NK-92 treated with Interleukin-12 subunit alpha and Interleukin-12 subunit beta, amount 100 ng/mL, for 24 hours (cell line): Measurements from ENCODE around the gene SLC23A1.
"Not testable (repeated sequence)": the region's sequence is repeated elsewhere in the genome, so short reads cannot be mapped to it uniquely, and the experiment has no call there.

Experiments used
- DNase-seq: peaks from one replicate; lab custom pipeline; 2025; lab: John Stamatoyannopoulos, UW

The SLC23A1 gene

DNA sequence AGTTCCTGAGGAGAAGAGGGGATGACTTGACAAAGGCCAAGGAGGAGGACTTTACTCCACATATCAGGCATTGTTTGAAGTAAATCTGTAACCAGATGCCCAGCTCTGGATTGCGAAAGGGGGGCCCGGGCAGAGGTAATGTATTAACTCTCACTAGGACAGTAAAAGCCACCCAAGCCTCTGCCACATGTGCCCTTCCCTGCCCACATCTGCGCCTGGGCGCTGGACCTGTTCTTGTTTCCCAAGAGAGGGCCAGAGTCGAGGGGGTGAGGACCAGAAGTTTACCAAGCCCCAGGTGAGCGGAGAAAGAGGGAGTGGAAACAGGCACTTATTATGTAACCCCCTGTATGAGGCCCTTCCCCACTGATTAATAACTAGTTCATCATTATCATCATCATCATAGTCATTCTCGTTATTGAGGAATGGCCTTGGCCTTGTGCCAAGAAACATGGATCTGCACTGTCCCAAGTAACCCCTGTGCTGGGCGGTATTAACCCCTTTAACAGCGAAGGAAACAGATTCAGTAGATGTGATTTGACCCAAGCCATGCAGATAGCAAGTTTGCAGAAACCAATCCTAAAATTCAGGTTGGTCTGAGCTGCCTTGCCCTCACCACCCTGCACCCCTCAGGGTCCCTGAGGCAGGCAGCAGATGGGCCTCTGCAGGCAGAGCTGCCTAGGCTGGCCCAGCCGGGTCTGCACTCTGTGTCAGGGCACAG, at the start of gene SLC23A1:
TSS of gene SLC23A1 (minus strand) at position 23 of the 718 bp plus-strand sequence. CDS start 44 bp downstream, outside the sequence.
- no peak for DNase-seq

DNA sequence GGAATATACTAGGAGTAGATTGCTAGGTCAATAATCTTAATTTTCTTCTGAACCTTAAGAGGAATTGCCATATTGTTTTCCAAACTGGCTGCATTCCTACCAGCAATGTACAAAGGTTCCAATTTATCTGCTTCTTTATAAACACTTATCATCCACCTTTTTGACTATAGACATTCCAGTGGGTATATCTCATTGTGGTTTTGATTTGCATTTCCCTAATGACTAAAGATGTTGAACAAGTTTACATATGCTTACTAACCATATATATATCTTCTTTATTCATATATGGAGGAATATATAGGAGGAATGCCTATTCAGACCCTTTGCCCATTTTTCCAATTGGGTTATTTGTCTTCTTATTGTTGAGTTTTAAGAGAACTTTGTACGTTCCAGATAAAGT, 48.6 kb upstream of the SLC23A1 start:
- DNase-seq, result no peak

DNA sequence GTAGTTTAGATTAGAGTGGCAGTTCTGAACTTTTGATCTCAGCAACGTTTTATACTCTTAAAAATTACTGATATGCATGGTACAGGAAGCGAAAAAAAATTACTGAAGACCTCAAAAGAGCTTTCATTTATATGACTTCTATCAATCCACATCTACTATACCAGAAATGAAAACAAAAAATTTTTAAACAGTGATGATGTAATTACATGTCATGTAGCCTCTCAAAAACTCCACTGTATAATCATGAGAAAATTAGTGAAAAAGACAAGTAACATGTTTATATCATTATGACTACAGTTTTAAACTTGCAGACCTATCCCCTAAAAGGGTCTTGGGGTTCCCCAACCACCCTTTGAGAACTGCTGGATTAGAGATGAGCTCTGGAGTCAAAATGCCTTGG, 46.9 kb upstream of the SLC23A1 start:
- no peak for DNase-seq

DNA sequence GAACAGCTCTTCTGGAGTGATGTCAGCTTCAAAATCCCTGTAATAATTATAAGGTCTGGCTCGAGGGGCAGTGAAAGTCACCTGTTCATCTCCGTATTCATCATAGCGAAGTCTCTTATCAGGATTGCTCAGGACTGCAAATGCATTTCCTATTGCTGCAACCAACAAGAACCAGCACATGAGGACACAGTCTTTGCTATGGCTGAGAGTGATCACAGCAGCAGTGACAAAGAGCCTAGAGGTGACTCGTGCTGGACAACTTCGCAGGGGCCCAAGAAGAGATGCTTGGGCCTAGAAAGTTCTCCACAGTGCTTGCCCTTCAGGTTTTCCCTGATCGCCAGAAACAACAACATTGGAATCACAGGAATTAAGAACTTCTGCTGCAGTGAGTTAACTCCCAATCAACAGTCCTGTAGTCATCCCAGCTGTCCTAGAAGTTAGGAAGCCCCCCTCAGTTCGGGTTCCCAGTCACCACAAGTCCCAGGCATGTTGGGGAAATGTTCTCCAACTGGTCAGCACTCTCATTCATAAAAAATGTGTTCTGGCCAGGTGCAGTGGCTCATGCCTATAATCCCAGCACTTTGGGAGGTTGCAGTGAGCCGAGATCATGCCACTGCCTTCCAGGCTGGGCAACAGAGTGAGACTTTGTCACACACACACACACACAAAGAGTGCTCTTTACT, 43.2 kb upstream of the SLC23A1 start:
- DNase-seq, result no peak

DNA sequence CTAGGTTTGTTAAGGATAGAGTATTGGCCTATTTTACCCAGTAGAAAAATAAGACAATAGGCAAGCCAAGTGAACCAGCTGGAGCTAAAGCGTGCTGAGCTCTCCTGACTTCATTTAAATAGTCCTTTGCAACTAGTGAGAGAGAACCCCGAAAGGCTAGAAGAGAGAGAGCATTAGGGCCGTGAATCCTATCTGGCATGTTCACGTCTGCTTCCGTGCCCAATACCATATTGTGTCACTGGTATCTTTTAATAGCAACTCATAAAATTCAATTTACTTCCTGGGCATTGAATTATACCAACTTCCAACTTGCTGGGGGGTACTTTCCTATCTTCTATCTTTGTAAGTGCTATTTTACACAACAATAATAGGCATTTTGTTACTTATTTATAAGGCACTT, 42.4 kb upstream of the SLC23A1 start:
- no peak for DNase-seq

DNA sequence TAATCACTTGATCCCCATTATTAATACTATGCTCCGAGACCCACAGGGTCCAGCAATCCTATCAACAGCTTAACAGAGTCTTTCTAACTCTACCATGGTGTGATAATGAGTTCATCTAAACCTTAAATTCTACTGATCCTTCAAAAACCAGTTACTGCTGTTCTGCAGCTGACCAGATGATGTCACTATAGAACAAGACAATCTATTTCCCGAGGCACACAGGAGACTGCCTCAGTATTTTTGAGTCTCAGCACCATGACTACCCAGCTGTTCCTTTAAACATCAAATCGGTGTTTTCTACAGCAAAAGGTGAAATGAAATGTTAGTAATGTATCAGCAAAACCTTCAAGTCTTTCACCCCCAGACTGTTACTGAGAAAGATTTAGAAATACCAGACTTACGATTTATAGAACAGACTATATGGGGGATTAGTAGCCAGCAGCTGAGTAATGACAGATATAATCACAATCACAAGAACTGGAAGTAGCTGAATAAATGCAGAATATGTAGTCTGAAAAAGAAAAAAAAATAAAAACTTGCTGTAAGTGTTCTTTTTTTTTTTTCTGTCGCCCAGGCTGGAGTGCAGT, 39.3 kb upstream of the SLC23A1 start:
- no peak for DNase-seq

DNA sequence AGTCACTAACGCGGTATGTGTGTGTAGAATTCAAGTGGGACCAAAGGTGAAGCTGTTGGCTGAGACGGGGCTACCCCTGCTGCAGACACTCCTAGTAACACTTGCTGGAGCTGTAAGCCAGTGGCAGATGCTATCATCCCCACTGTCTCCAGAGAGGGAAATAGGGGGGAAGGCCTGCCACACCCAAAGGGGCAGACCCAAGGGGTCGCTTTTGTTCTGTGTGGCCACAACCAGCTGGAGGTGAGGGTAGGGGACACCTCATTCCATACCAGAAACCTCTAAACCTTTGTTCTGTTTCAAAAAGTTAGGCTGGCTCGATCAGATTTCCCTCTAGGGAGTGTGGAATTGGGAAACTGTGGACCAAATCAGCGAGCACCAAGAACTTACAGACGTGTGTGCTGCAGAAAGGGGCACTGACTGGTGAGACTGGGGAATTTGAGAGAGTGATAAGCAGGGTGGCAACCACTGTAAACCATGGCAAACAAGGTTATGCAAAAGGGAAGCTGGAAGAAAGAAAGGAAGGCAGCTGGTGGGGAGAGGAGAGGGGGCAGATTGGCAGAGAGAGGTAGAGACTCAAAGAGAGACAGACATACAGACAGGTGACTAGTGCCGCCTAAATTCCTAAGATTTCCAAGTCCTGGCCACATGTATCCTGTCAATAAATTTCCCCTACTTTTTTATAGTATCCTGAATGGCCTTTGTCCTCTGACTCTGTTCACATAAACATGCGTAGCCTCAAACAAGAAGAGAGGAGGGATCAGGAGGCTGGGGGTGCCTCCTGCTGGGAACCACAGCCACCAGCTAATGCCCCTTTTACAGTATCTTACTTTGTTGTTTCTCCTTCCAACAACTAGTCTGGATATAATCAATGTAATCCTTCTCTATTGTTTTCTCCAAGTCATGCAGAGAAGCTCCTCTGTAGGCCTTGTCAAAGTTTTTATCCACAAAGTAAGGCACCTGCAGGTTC, 36.4 kb upstream of the SLC23A1 start:
- DNase-seq, result no peak

DNA sequence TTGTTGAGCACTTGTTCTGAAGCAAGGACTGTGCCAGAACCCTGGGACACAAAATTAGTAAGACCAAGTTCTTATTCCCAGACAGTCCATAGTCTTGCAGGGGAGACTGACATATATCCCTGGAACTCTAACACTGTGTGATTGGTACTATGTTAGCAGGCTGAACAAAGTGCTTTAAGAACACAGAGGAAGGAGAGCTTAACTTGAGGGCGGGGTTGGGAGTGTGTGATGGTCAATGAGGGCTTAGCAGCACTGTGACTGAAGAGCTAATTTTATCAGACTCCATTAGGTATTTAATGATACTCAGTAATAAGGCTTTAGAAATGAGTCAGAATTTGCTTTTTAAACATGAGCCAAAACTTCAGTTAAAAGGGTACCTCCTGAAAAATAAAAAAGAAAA, 35.7 kb upstream of the SLC23A1 start:
- no peak for DNase-seq

DNA sequence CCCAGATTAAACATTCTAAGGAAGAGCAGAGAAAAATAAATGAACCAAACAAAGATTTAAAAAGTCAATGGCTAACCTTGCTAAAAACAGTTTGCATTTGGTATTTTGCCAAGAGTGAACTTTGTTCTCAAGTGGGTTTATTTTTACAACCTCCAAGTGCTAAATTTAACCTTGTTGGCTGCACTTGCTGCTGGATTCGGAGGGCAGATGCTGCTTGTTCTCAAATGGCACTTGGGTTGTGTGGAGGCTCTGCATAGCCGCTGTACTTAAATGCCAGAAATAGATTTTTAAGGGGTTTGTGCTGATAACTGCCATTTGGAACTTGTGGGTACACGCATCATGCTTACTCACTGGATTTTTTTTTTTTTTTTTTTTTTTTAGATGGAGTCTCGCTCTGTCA, 34.1 kb upstream of the SLC23A1 start:
- no peak for DNase-seq

DNA sequence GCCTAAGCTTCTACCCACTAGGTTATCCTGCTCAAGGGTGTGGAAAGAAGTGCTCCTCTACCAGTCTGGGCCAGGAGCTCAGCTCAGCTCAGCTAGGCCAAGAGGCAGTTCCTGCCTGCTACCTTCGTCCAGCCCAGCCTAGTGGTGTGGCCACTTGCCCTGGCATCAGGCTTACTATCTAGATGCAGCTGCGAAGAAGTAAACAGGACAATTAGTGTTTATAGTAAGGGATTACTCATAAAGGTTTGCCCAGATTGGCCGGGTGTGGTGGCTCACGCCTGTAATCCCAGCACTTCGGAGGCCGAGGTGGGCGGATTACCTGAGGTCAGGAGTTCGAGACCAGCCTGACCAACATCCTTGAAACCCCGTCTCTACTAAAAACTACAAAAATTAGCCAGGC, 33.6 kb upstream of the SLC23A1 start:
- no peak for DNase-seq

DNA sequence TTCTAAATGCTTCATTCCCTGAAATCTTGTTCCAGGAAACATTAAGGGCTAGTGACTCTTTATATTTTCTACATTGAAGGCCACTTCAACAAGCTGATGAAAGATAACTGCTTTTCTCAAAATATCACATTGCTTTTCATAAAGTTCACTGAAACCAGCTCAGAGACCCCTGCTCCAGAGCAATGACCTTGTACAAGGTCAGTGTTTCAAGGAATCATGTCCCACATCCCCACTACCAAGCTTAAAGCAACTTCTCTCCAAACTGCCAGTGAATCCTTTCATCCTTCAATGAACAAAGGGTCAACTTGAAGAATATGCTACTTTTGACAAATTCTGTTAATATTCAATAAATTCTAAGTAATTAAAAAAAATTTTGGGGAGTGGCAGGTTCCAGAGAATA, 32.8 kb upstream of the SLC23A1 start:
- DNase-seq, result no peak

DNA sequence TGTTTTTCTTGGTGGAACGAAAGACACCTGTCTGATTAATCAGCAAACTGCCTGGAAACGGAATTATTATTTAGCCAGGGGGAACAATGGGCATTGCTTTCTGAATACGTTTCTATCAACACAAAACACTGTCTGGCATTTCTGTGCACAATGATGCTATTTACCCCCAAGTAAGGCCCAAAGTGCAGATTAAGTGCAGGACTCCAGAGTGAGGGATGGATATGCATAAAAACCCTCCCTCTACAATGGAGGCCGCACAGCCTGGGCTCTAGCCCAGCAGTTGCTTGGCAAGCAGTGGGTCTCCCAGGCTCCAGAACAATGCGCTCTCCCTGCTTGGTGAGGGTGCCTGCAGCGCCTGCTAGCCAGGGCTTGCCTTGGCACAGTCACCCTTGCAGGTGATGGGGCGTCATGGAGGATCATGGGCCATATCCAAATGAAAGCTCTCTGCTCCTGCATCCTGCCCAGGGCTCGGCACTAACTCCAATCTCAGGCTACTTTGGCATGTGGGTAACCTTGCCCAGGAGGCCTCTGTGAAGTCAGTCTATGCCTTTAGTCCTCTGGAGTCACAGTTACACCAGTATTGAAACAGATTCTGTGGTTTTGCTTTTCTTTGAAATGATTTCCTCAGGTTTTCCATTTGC, 32.2 kb upstream of the SLC23A1 start:
- DNase-seq, result no peak

DNA sequence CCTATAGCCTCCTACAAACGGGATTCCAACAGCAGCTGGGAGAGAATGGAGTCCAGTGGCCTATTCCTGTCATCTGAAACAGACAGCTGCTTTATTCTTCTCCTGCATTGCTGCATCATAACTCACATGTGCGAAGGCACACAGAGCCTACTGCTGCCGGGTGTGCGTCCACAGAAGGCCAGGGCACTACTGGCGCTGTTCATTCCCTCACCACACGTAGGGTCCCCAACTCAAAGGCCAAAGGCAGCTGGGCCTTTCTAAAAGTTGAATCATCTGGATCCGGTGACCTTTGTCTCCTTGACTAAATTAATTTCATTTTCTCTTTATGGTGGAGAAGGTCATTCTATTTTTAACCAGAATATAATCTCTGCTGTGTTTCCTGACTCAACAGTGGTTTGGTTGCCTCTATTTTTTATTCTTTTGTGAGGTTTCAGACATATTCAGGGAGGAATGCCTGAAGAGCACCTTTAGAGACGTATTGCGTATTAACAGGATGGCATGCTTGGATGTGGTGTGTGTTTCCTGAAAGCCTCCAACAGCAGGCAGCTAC, 31.6 kb upstream of the SLC23A1 start:
- no peak for DNase-seq

DNA sequence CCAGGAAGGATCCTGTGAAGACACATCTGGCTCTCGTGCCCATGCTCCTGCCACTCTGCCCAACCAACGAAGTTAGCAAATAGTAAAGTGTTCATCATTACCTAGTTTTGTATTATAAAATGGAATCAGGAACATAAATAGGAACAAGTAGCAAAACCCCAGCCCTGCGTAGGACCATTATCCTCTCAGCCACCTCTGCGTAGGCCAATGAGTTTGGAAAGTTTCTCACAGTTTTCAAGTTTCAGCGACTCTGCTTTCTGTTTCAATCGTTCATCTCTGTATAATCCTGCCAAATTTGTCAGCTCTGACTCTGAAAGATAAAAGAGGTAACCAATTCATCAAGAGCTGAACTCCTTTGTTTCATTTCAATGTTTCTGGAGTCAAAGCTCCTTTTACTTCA, 30.9 kb upstream of the SLC23A1 start:
- no peak for DNase-seq

DNA sequence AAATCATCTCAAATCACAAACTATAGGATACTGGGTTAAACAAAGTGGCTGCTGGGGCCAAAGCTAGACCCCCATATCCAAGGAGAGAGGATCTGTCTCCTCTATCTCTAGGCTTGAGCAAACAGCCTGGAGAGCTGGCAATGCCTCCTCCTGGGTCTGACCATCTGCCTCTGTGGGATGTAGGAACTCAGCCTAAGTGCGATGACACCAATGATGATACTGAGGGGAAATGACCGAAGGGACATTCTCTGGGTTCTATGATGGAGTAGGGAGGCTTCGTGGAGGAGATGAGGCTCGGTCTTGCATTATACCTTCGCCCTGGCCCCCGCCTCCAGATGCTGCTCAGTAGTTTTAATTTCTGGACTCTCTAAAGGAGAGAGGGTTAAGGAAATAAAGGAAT, 30.1 kb upstream of the SLC23A1 start:
- DNase-seq, result no peak

DNA sequence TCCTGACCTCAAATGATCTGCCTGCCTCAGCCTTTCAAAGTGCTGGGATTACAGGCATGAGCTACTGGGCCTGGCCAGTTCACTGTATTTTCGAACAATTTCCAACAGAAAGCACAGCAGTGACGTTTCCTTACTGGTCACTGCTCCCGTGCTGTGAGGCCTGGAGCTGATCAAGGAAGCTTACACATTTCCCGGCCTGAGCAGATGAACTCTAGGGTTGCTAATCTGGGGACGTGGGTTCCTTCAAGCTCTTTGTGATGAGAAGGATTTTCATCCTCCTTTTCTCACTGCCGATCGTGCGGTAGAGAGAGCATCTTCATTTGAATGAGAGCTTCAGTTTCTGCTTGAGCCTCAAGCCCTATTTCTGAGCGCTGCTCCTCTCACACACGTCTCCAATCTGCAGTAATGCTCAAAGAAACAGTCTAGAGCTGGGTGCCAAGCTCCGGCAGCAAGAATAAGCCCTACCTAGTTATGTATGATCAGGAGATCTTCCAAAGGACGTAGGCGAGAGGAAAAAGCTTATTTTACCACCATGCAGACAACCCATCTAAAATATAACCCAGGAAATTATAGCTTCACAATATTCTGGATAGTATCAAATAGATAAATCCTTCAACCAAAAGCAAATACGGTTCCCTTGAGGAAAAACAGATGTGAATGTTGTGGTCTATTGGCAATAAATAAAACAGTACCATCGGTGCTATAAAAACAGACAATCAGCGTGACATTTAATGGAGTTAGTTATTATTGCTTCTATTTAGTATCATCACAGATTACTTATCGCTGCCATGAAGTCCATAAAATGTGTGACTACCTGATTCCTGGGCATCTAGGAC, 28.1 kb upstream of the SLC23A1 start:
- DNase-seq, result no peak

DNA sequence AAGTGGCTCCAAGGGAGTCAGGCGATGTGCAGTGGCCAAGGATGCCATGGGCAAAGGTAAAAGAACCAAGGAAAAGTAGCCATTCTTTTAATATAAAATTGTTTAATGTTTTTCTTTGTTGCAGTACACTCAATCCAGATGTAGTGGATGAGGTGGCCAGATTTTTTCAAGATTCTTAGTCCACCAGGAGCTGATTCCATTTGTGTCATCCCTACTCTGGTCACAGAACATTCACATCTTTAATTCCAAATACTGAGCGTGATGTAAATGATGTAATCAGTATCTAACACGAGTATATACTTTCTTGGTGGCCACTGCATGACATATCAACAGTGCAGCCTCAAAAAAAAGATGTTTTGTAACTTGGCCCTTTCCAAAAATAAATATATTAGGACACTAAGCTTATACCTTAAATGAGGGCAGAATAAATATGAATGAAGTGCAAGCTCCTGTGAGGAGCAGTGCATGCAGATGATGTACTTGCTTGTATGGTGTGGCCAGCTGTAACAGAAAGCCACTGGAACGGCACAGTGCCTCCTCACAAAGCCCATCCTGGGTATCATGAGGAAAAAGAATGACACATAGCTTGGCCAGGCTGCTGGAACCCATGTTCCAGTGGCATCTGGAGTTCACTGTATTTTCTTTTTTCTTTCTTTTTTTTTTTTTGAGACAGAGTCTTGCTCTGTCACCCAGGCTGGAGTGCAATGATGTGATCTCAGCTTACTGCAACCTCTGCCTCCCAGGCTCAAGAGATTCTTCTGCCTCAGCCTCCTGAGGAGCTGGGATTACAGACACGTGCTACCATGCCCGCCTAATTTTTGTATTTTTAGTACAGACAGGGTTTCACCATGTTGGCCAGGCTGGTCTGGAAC, 27.3 kb upstream of the SLC23A1 start:
- DNase-seq, result no peak

DNA sequence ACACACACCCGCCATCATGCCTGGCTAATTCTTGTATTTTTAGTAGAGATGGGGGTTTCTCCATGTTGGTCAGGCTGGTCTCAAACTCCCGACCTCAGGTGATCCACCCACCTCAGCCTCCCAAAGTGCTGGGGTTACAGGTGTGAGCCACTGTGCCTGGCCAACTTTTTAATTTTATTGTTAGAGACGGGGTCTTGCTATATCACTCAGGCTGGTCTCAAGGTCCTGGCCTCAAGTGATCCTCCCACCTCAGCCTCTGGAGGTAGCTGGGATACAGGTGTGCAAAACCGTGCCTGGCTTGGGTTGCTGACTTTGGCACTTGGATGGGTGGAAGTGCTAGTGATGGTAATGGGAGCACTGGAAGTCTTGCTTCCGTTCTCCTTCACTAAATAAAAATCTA, 26.0 kb upstream of the SLC23A1 start:
- DNase-seq, result not testable (repeated sequence)

DNA sequence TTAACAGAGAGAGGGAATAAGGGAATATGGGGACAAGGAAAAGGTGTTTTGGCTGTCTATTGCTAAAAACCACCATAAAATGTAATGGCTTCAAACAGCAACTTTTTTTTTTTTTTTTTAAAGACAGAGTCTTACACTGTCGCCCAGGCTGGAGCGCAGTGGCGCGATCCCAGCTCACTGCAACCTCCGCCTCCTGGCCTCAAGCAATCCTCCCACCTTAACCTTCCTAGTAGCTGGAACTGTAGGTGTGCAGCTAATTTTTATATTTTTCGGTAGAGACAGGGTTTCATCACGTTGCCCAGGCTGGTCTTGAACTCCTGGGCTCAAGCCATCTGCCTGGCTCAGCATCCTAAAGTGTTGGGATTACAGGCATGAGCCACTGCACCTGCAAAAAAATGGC, 25.1 kb upstream of the SLC23A1 start:
- DNase-seq, result no peak

DNA sequence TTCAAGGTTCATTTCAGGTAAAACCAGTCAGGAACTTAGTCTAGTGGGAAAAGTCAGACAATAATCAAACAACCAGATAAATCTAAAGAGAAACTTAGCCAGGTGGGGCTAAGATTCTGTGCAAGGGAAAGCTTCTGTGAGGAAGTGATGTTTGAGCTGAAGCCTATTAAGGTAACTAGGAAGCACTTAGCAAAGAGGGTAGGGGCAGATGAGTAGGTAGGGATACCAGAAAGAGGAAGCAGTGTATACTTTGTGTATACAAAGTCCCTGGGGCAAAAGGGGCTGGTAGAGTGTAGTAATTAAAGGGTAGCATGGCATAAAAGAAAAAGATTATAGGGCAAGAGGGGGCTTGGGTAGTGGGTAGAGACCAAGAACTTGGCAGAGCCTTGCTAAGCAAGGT, 24.4 kb upstream of the SLC23A1 start:
- DNase-seq, result no peak
